Subcutaneous abdominal adipose tissue (tissue), 5 donors: ENCODE data around the gene TMEM254.

Source experiments
- H3K27ac ChIP-seq: one replicate; pipeline ENCODE4 v1.7.0; 2013; ENCODE audit warnings: low read depth, mild to moderate bottlenecking, inconsistent platforms, low read length, moderate library complexity
- H3K27me3 ChIP-seq, 5 donors: one replicate each; pipeline ENCODE4 v1.7.0; 2013; ENCODE audit warnings: low read length in 5 of 5, inconsistent platforms in 1 of 5; ENCODE audit not compliant: control insufficient read depth in 5 of 5, insufficient read depth in 4 of 5
- H3K36me3 ChIP-seq, 5 donors: one replicate each; pipeline ENCODE4 v1.7.0; 2013; ENCODE audit warnings: low read length in 5 of 5; ENCODE audit not compliant: control insufficient read depth in 5 of 5, insufficient read depth in 5 of 5
- H3K4me1 ChIP-seq, 5 donors: one replicate each; pipeline ENCODE4 v1.7.0; 2013; ENCODE audit warnings: low read length in 5 of 5, mild to moderate bottlenecking in 3 of 5, moderate library complexity in 1 of 5; ENCODE audit not compliant: control insufficient read depth in 5 of 5, insufficient read depth in 5 of 5
- H3K4me3 ChIP-seq, 5 donors: one replicate each; pipeline ENCODE4 v1.7.0; 2013; ENCODE audit warnings: low read length in 5 of 5, low read depth in 1 of 5
- H3K9ac ChIP-seq, 5 donors: one replicate each; pipeline ENCODE4 v1.7.0; 2013; ENCODE audit warnings: low read length in 5 of 5, mild to moderate bottlenecking in 4 of 5, moderate library complexity in 3 of 5
- H3K9me3 ChIP-seq, 5 donors: one replicate each; pipeline ENCODE4 v1.7.0; 2013; ENCODE audit warnings: low read length in 5 of 5; ENCODE audit not compliant: control insufficient read depth in 5 of 5
- donor health status: healthy.
- donor health status: healthy.
- donor health status: healthy.
- donor health status: healthy.
- donor health status: healthy.

TMEM254 gene

GRCh38 chr10:80141696-80142460, 63.4 kb downstream of the TMEM254 start:
- H3K27me3 ChIP-seq, result no peaks in the 10 kb centered on the region
- H3K9ac ChIP-seq, result peak overlapping the region in 1 of 5 donors; percentile 13
- H3K36me3 ChIP-seq, result peaks cover 0 to 14% (median 11%) of the 10 kb centered on the region in 5 donors
- no peaks in the 10 kb centered on the region for H3K9me3 ChIP-seq
- peaks cover 5 to 43% (median 35%) of the 10 kb centered on the region in 5 donors for H3K4me1 ChIP-seq
- H3K4me3 ChIP-seq, result no peak overlapping the region
- no peak overlapping the region for H3K27ac ChIP-seq
